ENCODE results near the gene RAB3GAP1. TPM values are rescaled to one million over a fixed set of nuclear protein-coding genes. Genes with fewer than 3 reads are reported as not detected.

The RAB3GAP1 gene
- total and polyA plus RNA-seq, 2 donors (not counting 1 experiment from before 2014, with no cell fraction given) = 15.6 to 62.2 TPM

- no peak overlapping the region for H3K4me3 ChIP-seq (ENCODE audit: control extremely low read depth in 1 of 5, extremely low read depth in 1 of 5, insufficient read depth in 1 of 5, low read depth in 2 of 5, low read length in 4 of 5)
- no peak overlapping the region for H2AFZ ChIP-seq (ENCODE audit: insufficient read depth, low read depth, low read length, poor library complexity, severe bottlenecking)
- ATAC-seq (ENCODE audit: low read depth) (no peak), DNase-seq (no peak)
- H3K36me3 ChIP-seq (replicated peaks in 1 of 2; ENCODE audit: control extremely low read depth in 1 of 2, control insufficient read depth in 1 of 2, extremely low read depth in 1 of 2, insufficient read depth in 2 of 2, low read length in 1 of 2) = peaks cover 21 to 71% of the 10 kb centered on the region in 2 experiments
- H3K9me3 ChIP-seq (ENCODE audit: control extremely low read depth in 1 of 3, control insufficient read depth in 2 of 3, insufficient read depth in 1 of 3, low read length in 2 of 3) = no peaks in the 10 kb centered on the region
- intact Hi-C loops (cut with micrococcal nuclease) = no loop called here
- ChIA-PET POLR2A (no interaction called here), CTCF (no interaction called here)
- no peak overlapping the region for H3K27ac ChIP-seq (ENCODE audit: low read length in 2 of 2)
- H3K4me1 ChIP-seq (ENCODE audit: control insufficient read depth in 2 of 2, insufficient read depth in 2 of 2, low read length in 2 of 2) = no peaks in the 10 kb centered on the region
- H3K9ac ChIP-seq (ENCODE audit: low read length) = no peak overlapping the region
- Mint-ChIP-seq H3K4me1 (no peaks in the 10 kb centered on the region), H3K9me3 (ENCODE audit: insufficient read depth) (no peaks in the 10 kb centered on the region), H3K4me3 (no peak overlapping the region), H3K27ac (no peak overlapping the region), H3K27me3 (no peaks in the 10 kb centered on the region)
- no peak for TF ChIP-seq EZH2 (IDR thresholded peaks at IDR 0.05; ENCODE audit: borderline replicate concordance, insufficient read depth, low read depth, low read length, poor library complexity, severe bottlenecking)
- TF ChIP-seq CTCF (IDR thresholded peaks at IDR 0.05) = no peak
- no peaks in the 10 kb centered on the region for H3K27me3 ChIP-seq (replicated peaks in 1 of 4; ENCODE audit: control extremely low read depth in 1 of 4, control insufficient read depth in 3 of 4, insufficient read depth in 4 of 4, low read length in 3 of 4)
- H4K20me1 ChIP-seq (ENCODE audit: control insufficient read depth, insufficient read depth, low read length, poor library complexity, severe bottlenecking) = no peaks in the 10 kb centered on the region
- no peaks in the 10 kb centered on the region for H3K79me2 ChIP-seq (ENCODE audit: control insufficient read depth, insufficient read depth, low read length)
- no peak overlapping the region for H3K4me2 ChIP-seq (replicated peaks; ENCODE audit: low read depth, low read length, poor library complexity, severe bottlenecking)
- WGBS (ENCODE audit: insufficient coverage) = 80% methylated on average over 1 of the region's 3 CpGs
Measured at GRCh38 chr2:135157856-135158255, 105.8 kb downstream of the RAB3GAP1 start.

GRCh38 chr2:135159191-135159590 is 107.1 kb downstream of the RAB3GAP1 start:
- Histone ChIP-seq H3K4me1 (ENCODE audit: control insufficient read depth in 2 of 2, insufficient read depth in 2 of 2, low read length in 2 of 2) (no peaks in the 10 kb centered on the region), H3K4me3 (ENCODE audit: control extremely low read depth in 1 of 5, extremely low read depth in 1 of 5, insufficient read depth in 1 of 5, low read depth in 2 of 5, low read length in 4 of 5) (no peak overlapping the region), H2AFZ (ENCODE audit: insufficient read depth, low read depth, low read length, poor library complexity, severe bottlenecking) (no peak overlapping the region), H3K27me3 (replicated peaks in 1 of 4; ENCODE audit: control extremely low read depth in 1 of 4, control insufficient read depth in 3 of 4, insufficient read depth in 4 of 4, low read length in 3 of 4) (no peaks in the 10 kb centered on the region), H3K4me2 (replicated peaks; ENCODE audit: low read depth, low read length, poor library complexity, severe bottlenecking) (no peak overlapping the region), H3K36me3 (replicated peaks in 1 of 2; ENCODE audit: control extremely low read depth in 1 of 2, control insufficient read depth in 1 of 2, extremely low read depth in 1 of 2, insufficient read depth in 2 of 2, low read length in 1 of 2) (peaks cover 12 to 72% of the 10 kb centered on the region in 2 experiments), H3K79me2 (ENCODE audit: control insufficient read depth, insufficient read depth, low read length) (no peaks in the 10 kb centered on the region), H3K9ac (ENCODE audit: low read length) (no peak overlapping the region), H3K27ac (ENCODE audit: low read length in 2 of 2) (no peak overlapping the region), H4K20me1 (ENCODE audit: control insufficient read depth, insufficient read depth, low read length, poor library complexity, severe bottlenecking) (no peaks in the 10 kb centered on the region), H3K9me3 (ENCODE audit: control extremely low read depth in 1 of 3, control insufficient read depth in 2 of 3, insufficient read depth in 1 of 3, low read length in 2 of 3) (no peaks in the 10 kb centered on the region)
- Mint-ChIP-seq H3K27me3 (no peaks in the 10 kb centered on the region), H3K27ac (no peak overlapping the region), H3K4me3 (no peak overlapping the region), H3K9me3 (ENCODE audit: insufficient read depth) (no peaks in the 10 kb centered on the region), H3K4me1 (no peaks in the 10 kb centered on the region)
- intact Hi-C loops (cut with micrococcal nuclease) = no loop called here
- ATAC-seq (ENCODE audit: low read depth) (no peak), DNase-seq (no peak)
- ChIA-PET CTCF (interaction anchor here (0.9 kb wide), 1 partner anchor 550 kb away, joined by 3 read pairs; no protein-coding TSS in a partner anchor), POLR2A (no interaction called here)
- no CpG with 5 or more reads among the region's 2 CpGs for WGBS (ENCODE audit: insufficient coverage)
- no peak for TF ChIP-seq CTCF (IDR thresholded peaks at IDR 0.05)
- no peak for TF ChIP-seq EZH2 (IDR thresholded peaks at IDR 0.05; ENCODE audit: borderline replicate concordance, insufficient read depth, low read depth, low read length, poor library complexity, severe bottlenecking)
